Effector memory CD4-positive, alpha-beta T cell (primary cell): ENCODE results near the gene MEIKIN.
A peak's percentile ranks its signal among the peaks of the same experiment; 100 is the strongest.

Source experiments
- DNase-seq, 3 donors: peaks; one replicate each; pipeline ENCODE4 v3.0.0-alpha.2; 2020
- H3K27ac ChIP-seq: 2 replicates; pipeline ENCODE4 v1.7.0; 2013; ENCODE audit warnings: mild to moderate bottlenecking, low read length, moderate library complexity; ENCODE audit not compliant: insufficient read depth, poor library complexity, severe bottlenecking
- H3K27me3 ChIP-seq: replicated peaks from 2 replicates; pipeline ENCODE4 v1.7.0; 2013; ENCODE audit warnings: mild to moderate bottlenecking, low read length; ENCODE audit not compliant: insufficient read depth, control insufficient read depth, poor library complexity, severe bottlenecking
- H3K36me3 ChIP-seq: 2 replicates; pipeline ENCODE4 v1.7.0; 2013; ENCODE audit warnings: mild to moderate bottlenecking, low read length, moderate library complexity; ENCODE audit not compliant: control insufficient read depth, insufficient read depth
- H3K4me1 ChIP-seq: 2 replicates; pipeline ENCODE4 v1.7.0; 2013; ENCODE audit warnings: low read length, mild to moderate bottlenecking; ENCODE audit not compliant: control insufficient read depth, insufficient read depth, poor library complexity, severe bottlenecking
- H3K4me3 ChIP-seq: 2 replicates; pipeline ENCODE4 v1.7.0; 2013; ENCODE audit warnings: low read length, low read depth, mild to moderate bottlenecking; ENCODE audit not compliant: insufficient read depth, poor library complexity, severe bottlenecking
- H3K9me3 ChIP-seq: 2 replicates; pipeline ENCODE4 v1.7.0; 2013; ENCODE audit warnings: mild to moderate bottlenecking, low read length, moderate library complexity; ENCODE audit not compliant: control insufficient read depth

The MEIKIN gene

DNA sequence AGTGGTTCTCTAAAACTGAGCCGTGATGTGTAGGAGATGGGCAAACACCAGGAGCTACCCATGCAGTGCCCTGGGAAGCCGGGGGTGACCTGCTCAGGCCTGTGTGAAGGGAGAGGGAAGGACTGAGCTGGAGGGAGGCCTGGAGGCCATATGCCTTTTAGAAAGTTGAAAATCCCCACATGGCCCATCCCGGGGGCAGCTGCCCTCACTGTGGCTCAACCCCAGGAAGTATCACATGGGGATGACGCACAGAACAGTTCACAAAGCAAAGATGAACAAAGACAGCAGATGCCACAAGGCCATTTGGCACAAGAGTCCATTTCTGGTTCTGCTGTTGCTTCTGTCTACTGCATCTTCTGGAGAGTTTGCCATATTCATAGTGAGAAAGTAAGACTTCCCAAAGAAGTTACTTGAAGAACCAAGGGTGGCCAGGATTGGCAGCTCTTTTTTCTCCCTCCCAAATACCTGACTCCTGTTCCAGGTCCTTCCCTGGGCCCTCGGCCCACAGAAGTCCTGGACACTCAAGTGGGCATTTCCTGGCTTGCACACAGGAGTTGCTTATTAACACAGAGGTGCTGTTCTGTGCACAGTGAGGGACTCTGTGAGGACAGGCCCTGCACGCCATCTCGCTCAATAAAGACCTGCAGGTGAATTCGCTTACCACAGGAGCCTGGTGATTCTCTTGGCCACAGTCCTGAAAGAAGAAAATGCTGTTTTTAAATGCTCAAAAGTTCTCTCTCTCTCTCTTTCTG lies 40.9 kb upstream of the MEIKIN start:
- DNase-seq = no peak
- Histone ChIP-seq H3K4me1 (no peaks in the 10 kb centered on the region), H3K9me3 (no peaks in the 10 kb centered on the region), H3K27me3 (no peaks in the 10 kb centered on the region), H3K36me3 (no peaks in the 10 kb centered on the region), H3K4me3 (no peak overlapping the region), H3K27ac (no peak overlapping the region)

DNA sequence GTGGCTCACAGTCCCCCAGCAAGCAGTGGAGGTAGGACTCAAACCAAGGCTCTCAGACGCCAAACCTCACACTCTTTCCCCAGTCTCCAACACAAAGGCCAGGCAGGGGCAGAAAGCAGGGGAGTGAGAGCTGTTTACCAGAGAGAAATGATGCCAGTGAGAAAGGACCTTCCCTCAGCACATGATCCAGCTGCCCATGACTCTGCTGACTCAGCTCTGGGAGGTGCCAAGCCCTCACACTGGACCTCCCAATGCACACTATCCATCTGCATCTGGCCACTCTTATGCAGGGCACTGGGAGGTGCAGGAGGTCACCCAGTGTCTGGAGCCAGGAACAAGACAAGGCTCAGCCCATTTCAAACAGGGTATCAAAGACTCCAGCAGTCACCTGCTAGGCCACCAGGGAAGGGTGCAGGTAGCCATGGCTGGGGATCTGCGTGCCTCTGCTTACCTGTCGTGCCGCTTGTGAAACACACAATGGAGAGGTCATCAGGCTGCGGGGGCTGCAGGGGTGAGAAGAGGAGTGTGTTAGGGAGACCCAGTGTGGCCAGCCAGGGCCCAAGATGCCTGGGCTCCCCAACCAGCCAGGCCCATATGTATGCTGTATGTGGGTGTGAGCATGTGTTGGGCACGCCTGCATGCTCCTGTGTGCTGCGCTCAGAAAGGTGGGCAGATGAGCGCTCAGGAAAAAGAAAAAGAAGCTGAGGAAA lies 39.6 kb upstream of the MEIKIN start:
- Histone ChIP-seq H3K36me3 (no peaks in the 10 kb centered on the region), H3K4me3 (no peak overlapping the region), H3K4me1 (no peaks in the 10 kb centered on the region), H3K27ac (no peak overlapping the region), H3K27me3 (no peaks in the 10 kb centered on the region), H3K9me3 (no peaks in the 10 kb centered on the region)
- no peak for DNase-seq

DNA sequence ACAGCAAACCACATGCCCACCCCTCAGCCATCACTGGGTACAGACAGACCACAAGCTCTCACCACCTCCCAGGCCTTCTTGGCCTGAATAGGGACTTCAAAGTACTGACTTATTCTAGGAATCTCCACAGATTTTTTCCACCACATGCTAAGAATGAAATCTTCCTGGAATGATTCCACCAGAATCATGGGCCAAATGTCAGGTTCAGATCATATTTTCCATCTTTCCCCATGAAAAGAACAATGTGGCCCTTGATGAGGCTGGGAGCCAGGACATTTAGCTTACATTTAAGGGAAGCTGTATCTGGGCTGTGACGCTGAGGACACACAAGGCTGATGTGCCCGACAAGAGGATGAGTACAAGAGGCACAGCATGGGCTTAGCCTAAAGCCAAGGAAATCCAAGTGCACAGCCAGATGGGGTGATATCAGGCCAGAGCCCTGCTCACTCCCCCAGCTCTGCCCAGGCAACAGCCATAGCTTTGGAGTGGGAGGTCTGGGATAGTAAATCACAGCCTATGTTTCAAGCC lies 37.8 kb upstream of the MEIKIN start:
- Histone ChIP-seq H3K9me3 (no peaks in the 10 kb centered on the region), H3K4me3 (no peak overlapping the region), H3K27ac (no peak overlapping the region), H3K4me1 (no peaks in the 10 kb centered on the region), H3K36me3 (no peaks in the 10 kb centered on the region), H3K27me3 (no peaks in the 10 kb centered on the region)
- no peak for DNase-seq

DNA sequence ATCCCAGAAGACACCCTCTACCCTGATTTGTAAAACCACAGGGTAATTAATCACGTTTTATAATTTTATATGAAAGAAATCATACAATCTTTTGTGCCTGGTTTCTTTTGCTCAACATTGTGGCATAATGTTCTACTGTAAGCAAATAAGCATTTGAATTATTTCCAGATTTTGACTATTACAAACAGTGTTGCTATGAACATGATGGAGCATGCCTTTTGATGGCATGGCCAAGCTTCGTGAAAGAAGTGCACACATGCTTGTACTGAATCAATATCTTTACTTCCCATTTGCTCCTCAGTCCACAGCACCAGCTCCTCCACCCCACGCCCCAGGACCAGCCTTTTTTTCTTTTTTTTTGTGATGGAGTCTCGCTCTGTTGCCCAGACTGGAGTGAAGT lies 36.1 kb upstream of the MEIKIN start:
- H3K27ac ChIP-seq = no peak overlapping the region
- no peaks in the 10 kb centered on the region for H3K36me3 ChIP-seq
- no peak overlapping the region for H3K4me3 ChIP-seq
- DNase-seq = no peak
- H3K27me3 ChIP-seq = no peaks in the 10 kb centered on the region
- no peaks in the 10 kb centered on the region for H3K9me3 ChIP-seq
- H3K4me1 ChIP-seq = peaks cover 8% of the 10 kb centered on the region

DNA sequence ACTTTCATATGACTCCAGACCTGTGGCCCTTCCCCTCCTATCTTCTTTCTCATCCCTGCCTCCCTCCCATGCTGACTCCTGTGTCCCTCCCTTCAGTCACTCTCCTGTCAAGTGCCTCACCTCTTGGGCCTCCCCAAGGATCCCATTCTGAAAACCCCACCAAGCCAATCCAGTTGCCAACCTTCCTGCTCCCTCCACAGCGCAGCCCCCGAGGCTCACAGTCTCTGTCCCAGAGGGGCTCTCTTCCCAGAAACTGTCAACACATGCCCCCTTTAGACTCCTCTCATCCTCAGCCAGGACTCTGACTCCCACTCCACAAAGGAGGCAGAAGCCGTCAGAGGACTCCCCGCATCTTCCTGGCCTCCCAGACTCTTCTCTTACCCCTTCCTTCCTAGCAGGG lies 35.2 kb upstream of the MEIKIN start:
- no peak for DNase-seq
- Histone ChIP-seq H3K27me3 (no peaks in the 10 kb centered on the region), H3K9me3 (no peaks in the 10 kb centered on the region), H3K36me3 (no peaks in the 10 kb centered on the region), H3K4me1 (peaks cover 16% of the 10 kb centered on the region), H3K4me3 (no peak overlapping the region), H3K27ac (no peak overlapping the region)

DNA sequence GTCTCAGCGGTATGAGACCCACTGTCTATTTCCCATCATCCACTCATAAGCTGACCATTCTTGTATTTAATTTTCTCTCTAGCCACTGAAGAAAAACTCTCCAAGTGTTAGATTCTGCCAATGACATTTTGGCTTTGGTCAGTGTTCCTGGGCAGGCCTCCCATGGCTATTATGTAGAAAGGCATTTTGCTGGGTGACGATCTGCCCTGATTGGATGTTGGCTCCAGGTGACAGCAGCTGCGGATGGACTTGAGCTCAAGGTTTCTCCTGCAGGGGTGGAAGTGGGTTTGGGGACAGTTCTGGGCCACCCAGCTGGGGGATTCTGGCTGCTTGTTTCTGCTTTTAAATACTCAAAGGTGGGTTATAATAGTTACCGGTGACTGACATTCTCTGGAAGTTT lies 34.4 kb upstream of the MEIKIN start:
- DNase-seq = no peak

DNA sequence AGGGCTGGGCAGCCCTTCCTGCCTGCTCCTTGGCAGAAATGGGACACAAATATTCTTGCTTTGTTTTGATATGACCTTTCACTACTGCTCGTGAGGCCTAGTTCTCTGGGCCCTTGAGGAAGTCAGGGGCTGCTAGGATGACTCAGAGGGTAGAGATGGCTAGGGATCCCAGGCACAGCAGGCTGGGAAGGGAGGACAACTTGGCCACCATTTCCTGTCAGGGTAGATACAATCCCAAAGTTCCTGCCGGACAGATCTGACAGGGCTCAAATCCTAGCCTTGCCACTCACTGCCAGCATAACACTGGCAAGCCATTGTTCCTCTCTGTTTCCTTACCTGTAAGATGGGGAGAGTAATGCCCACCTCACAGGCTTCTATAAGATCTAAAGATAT lies 31.7 kb upstream of the MEIKIN start:
- Histone ChIP-seq H3K9me3 (no peaks in the 10 kb centered on the region), H3K27me3 (no peaks in the 10 kb centered on the region), H3K4me3 (no peak overlapping the region), H3K4me1 (peaks cover 29% of the 10 kb centered on the region), H3K27ac (peak overlapping the region; percentile 8), H3K36me3 (no peaks in the 10 kb centered on the region)
- DNase-seq = no peak

More for the DNA sequence above, 34.4 kb upstream of the MEIKIN start:
- H3K27ac ChIP-seq = no peak overlapping the region
- no peak overlapping the region for H3K4me3 ChIP-seq
- H3K9me3 ChIP-seq = no peaks in the 10 kb centered on the region
- H3K4me1 ChIP-seq = peaks cover 22% of the 10 kb centered on the region
- H3K27me3 ChIP-seq = no peaks in the 10 kb centered on the region
- H3K36me3 ChIP-seq = no peaks in the 10 kb centered on the region

DNA sequence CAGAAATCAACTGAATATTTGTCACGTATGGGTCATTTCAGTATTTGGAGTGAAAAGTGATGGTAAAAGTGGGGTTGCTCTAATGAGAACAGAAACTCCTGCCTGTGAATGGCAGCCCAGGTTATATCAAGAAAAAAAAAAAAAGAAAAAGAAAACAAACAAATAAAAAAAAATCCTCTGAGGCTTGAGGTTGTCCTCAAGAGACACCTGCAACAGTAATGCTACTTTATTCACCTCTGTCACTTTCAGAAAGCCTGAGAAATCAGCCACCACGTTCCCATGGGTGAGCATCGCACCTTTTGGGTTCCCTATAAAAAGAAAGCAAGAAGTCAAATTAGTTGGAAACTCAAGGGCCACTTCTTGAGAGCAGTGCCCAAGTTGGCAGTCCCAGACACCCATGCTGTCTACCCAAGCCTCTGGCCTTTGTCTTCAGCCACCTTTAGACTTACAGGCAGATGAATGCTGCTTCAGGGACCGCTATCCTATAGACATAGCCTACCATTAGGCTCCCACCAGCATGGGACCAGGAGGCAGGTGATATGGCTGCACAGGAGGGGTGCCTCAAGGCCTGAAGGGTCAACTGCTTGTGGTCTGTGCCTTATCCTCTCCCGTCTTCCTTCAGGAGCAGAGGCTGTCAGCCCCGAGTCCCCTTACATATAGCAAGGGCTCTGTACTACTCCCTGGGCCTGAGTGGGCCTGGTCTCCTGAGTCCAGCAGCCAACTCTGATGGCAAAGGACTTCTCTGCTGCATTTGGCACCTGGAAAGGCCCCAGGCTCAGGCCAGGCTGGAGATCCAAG lies 31.1 kb upstream of the MEIKIN start:
- Histone ChIP-seq H3K4me1 (peaks cover 29% of the 10 kb centered on the region), H3K27me3 (no peaks in the 10 kb centered on the region)

DNA sequence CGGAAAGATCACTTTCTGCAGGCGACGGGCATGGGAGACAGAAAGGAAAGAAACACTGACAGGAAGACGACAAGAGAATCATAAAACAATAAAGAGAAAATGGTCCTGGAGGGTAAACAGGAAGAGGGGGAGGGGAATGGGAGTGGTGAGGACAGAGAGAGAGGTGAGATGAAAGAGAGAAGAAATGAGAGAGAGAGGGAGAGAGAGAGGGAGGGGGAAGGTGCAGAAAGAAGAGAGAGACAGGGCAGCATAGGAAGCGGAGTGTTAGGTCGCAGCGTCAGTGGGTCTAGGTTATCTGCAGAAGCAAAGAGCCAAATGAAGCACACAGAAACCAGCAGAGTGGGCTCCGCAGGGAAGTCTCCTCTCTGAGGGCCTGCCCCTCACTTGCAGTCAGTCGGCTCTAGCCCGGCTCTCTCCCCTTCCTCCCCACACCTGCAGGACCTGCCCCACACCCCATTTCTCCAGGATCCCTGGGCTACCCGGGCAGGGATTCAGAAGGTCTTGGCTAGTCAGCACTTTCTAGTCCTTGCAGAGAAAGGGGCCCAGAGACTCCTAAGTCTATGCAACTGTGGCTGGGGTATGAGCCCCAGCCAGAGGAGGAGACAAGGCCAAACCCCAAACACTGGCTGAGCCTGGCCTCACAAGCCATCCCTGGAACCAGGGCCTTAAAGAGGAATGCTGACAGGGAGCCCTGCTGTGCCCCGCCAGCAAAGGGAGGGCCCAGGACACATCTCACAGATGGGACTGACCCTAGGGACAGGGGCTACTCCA lies 29.7 kb upstream of the MEIKIN start:
- Histone ChIP-seq H3K4me3 (peak overlapping the region; percentile 47), H3K27me3 (no peaks in the 10 kb centered on the region), H3K4me1 (peaks cover 29% of the 10 kb centered on the region), H3K36me3 (no peaks in the 10 kb centered on the region), H3K27ac (peak overlapping the region; percentile 46), H3K9me3 (no peaks in the 10 kb centered on the region)
- DNase-seq = no peak

More for the DNA sequence above, 31.1 kb upstream of the MEIKIN start:
- Histone ChIP-seq H3K9me3 (no peaks in the 10 kb centered on the region), H3K36me3 (no peaks in the 10 kb centered on the region), H3K4me3 (no peak overlapping the region), H3K27ac (no peak overlapping the region)
- no peak for DNase-seq
